ENCODE results near the gene CBR1.

CBR1 gene

DNA sequence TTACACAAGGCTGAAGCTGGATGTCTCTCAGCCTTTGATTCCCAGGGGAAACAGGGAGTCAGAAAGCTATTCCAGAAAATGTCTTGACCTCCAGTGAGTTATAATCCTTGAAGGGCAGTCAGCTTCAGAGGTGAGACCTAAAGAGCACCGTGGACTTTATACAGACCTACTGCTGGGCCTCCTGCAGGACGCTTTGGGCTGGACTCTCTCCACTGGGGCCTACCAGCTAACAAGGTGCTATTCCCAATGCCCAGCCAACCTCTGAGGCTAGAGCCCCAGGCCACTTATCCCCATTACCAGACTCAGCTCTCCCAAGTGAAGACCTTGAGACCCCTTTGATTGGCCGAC, 16.1 kb upstream of the CBR1 start:
- H3K27me3 ChIP-seq (ENCODE audit: control insufficient read depth, insufficient read depth, low read length), result no peaks in the 10 kb centered on the region
- peaks cover 76% of the 10 kb centered on the region for H3K36me3 ChIP-seq (ENCODE audit: control insufficient read depth, low read depth, low read length)
- H3K4me3 ChIP-seq (ENCODE audit: low read length), result no peak overlapping the region
- no peak overlapping the region for H3K27ac ChIP-seq (ENCODE audit: low read length)
- H3K9me3 ChIP-seq (ENCODE audit: control insufficient read depth, low read depth, low read length), result no peaks in the 10 kb centered on the region
- no peak overlapping the region for H3K9ac ChIP-seq (ENCODE audit: low read length)
- H3K4me1 ChIP-seq (ENCODE audit: control insufficient read depth, low read depth, low read length), result no peaks in the 10 kb centered on the region

- Histone ChIP-seq H3K27me3 (ENCODE audit: control insufficient read depth, insufficient read depth, low read length) (no peaks in the 10 kb centered on the region), H3K9ac (ENCODE audit: low read length) (no peak overlapping the region), H3K4me3 (ENCODE audit: low read length) (no peak overlapping the region), H3K27ac (ENCODE audit: low read length) (no peak overlapping the region), H3K9me3 (ENCODE audit: control insufficient read depth, low read depth, low read length) (no peaks in the 10 kb centered on the region), H3K4me1 (ENCODE audit: control insufficient read depth, low read depth, low read length) (no peaks in the 10 kb centered on the region), H3K36me3 (ENCODE audit: control insufficient read depth, low read depth, low read length) (peaks cover 63% of the 10 kb centered on the region)
Measured at GRCh38 chr21:36055551-36055950, 14.3 kb upstream of the CBR1 start.

GRCh38 chr21:36059823-36060158, 10.0 kb upstream of the CBR1 start:
- Histone ChIP-seq H3K9me3 (ENCODE audit: control insufficient read depth, low read depth, low read length) (no peaks in the 10 kb centered on the region), H3K4me1 (ENCODE audit: control insufficient read depth, low read depth, low read length) (no peaks in the 10 kb centered on the region), H3K27ac (ENCODE audit: low read length) (peak overlapping the region; percentile 70), H3K27me3 (ENCODE audit: control insufficient read depth, insufficient read depth, low read length) (no peaks in the 10 kb centered on the region), H3K9ac (ENCODE audit: low read length) (peak overlapping the region; percentile 70), H3K4me3 (ENCODE audit: low read length) (peak overlapping the region; percentile 94), H3K36me3 (ENCODE audit: control insufficient read depth, low read depth, low read length) (peaks cover 33% of the 10 kb centered on the region)

DNA sequence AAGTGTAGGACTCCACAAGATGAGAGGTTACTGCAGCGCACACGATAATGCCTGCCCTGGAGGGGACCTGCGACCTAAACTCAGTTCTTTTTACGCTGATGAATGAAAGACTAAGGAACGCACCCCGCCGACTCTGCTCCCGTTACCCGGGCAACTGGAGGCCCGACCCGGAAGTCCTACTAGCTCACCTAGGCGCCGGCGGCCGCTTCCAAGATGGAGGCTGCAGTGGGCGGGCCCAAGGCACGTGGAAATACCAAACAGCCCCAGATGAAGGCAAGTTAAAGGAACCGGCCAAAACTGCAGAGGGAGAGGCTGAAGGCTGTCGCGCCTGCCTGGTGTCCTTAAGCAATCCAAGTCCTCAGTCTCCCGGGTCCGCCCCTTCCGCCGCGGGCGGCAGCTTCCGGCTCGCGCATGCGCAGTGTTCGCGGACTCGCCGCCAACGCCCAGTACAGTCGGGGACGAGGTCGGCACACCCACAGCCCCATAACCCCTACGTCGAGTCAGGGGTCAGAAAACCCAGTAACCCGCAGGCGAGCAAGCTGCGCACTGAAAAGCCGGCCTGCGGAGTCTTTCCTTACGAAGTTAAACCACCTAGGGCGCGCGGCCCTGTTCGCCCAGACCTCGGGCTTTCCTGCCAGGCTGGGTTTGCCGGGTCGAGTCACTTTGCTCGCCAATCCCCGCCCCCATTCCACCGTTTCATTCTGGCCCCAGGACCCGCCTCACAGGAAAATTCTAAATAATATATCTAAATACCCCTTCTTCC, 9.5 kb upstream of the CBR1 start, which contains the start of gene SETD4:
Gene SETD4, minus strand, starts transcription at position 368 of the 763 bp plus-strand sequence. CDS start 1,638 bp downstream, outside the sequence.
- Histone ChIP-seq H3K9ac (ENCODE audit: low read length) (peak within 1 kb of the TSS; percentile 70), H3K4me3 (ENCODE audit: low read length) (peak within 1 kb of the TSS; percentile 94), H3K36me3 (ENCODE audit: control insufficient read depth, low read depth, low read length) (peaks cover 28% of the 10 kb centered on the region), H3K27me3 (ENCODE audit: control insufficient read depth, insufficient read depth, low read length) (no peaks in the 10 kb centered on the region), H3K4me1 (ENCODE audit: control insufficient read depth, low read depth, low read length) (no peaks in the 10 kb centered on the region), H3K9me3 (ENCODE audit: control insufficient read depth, low read depth, low read length) (no peaks in the 10 kb centered on the region), H3K27ac (ENCODE audit: low read length) (peak within 1 kb of the TSS; percentile 70)

- H3K27me3 ChIP-seq (ENCODE audit: control insufficient read depth, insufficient read depth, low read length), result no peaks in the 10 kb centered on the region
- H3K36me3 ChIP-seq (ENCODE audit: control insufficient read depth, low read depth, low read length), result peaks cover 17% of the 10 kb centered on the region
- H3K9me3 ChIP-seq (ENCODE audit: control insufficient read depth, low read depth, low read length), result no peaks in the 10 kb centered on the region
- H3K9ac ChIP-seq (ENCODE audit: low read length), result no peak overlapping the region
- H3K27ac ChIP-seq (ENCODE audit: low read length), result no peak overlapping the region
- peak overlapping the region; percentile 94 for H3K4me3 ChIP-seq (ENCODE audit: low read length)
- H3K4me1 ChIP-seq (ENCODE audit: control insufficient read depth, low read depth, low read length), result no peaks in the 10 kb centered on the region
Measured at GRCh38 chr21:36061445-36061844, 8.4 kb upstream of the CBR1 start.

DNA sequence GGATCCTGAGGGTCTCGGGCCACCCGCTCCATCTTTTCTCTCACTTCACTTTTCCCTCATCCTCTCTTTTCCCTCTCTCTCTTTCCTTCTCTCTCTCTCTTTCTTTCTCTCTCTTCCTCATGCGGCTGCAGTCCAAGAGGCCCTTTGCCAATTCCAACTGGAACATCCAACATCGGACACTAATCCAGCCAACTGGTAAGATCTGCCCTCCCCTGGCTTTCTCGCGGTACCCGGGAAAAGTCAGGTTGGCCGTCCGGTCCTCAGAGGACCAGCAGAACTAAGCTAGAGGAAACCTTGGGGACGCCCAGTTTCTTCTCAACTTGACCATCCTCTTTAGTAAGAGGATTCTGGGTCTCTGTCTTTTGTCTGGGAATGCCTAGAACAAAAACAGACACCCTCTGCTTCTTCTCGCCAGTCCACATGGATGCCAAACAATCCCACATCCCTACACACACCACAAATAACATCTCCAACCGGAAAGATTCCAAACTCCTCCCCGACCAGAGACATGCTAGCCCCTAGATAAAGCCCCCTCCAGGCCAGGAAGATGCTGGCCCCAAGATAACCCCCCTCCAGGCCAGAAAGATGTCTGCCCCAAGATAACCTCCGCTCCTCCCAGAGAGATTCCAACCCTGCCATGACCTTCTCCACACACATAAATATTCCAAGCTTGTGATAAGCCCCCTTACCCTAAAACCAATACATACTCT, 6.3 kb upstream of the CBR1 start:
- no peaks in the 10 kb centered on the region for H3K9me3 ChIP-seq (ENCODE audit: control insufficient read depth, low read depth, low read length)
- H3K4me3 ChIP-seq (ENCODE audit: low read length), result no peak overlapping the region
- H3K36me3 ChIP-seq (ENCODE audit: control insufficient read depth, low read depth, low read length), result no peaks in the 10 kb centered on the region
- no peaks in the 10 kb centered on the region for H3K27me3 ChIP-seq (ENCODE audit: control insufficient read depth, insufficient read depth, low read length)
- H3K9ac ChIP-seq (ENCODE audit: low read length), result no peak overlapping the region
- no peak overlapping the region for H3K27ac ChIP-seq (ENCODE audit: low read length)
- H3K4me1 ChIP-seq (ENCODE audit: control insufficient read depth, low read depth, low read length), result no peaks in the 10 kb centered on the region

- Histone ChIP-seq H3K27me3 (ENCODE audit: control insufficient read depth, insufficient read depth, low read length) (no peaks in the 10 kb centered on the region), H3K4me1 (ENCODE audit: control insufficient read depth, low read depth, low read length) (no peaks in the 10 kb centered on the region), H3K27ac (ENCODE audit: low read length) (no peak overlapping the region), H3K4me3 (ENCODE audit: low read length) (no peak overlapping the region), H3K9ac (ENCODE audit: low read length) (no peak overlapping the region), H3K36me3 (ENCODE audit: control insufficient read depth, low read depth, low read length) (no peaks in the 10 kb centered on the region), H3K9me3 (ENCODE audit: control insufficient read depth, low read depth, low read length) (peaks cover 4% of the 10 kb centered on the region)
Measured at GRCh38 chr21:36064085-36064460, 5.8 kb upstream of the CBR1 start.

- Histone ChIP-seq H3K36me3 (ENCODE audit: control insufficient read depth, low read depth, low read length) (no peaks in the 10 kb centered on the region), H3K4me1 (ENCODE audit: control insufficient read depth, low read depth, low read length) (no peaks in the 10 kb centered on the region), H3K27me3 (ENCODE audit: control insufficient read depth, insufficient read depth, low read length) (no peaks in the 10 kb centered on the region), H3K9me3 (ENCODE audit: control insufficient read depth, low read depth, low read length) (peaks cover 9% of the 10 kb centered on the region), H3K4me3 (ENCODE audit: low read length) (no peak overlapping the region), H3K9ac (ENCODE audit: low read length) (no peak overlapping the region), H3K27ac (ENCODE audit: low read length) (no peak overlapping the region)
Measured at GRCh38 chr21:36065497-36066036, 4.3 kb upstream of the CBR1 start.

- Histone ChIP-seq H3K9ac (ENCODE audit: low read length) (no peak overlapping the region), H3K4me1 (ENCODE audit: control insufficient read depth, low read depth, low read length) (peaks cover 5% of the 10 kb centered on the region), H3K36me3 (ENCODE audit: control insufficient read depth, low read depth, low read length) (peaks cover 7% of the 10 kb centered on the region), H3K27me3 (ENCODE audit: control insufficient read depth, insufficient read depth, low read length) (no peaks in the 10 kb centered on the region), H3K9me3 (ENCODE audit: control insufficient read depth, low read depth, low read length) (peaks cover 9% of the 10 kb centered on the region), H3K4me3 (ENCODE audit: low read length) (peak overlapping the region; percentile 58), H3K27ac (ENCODE audit: low read length) (no peak overlapping the region)
Measured at GRCh38 chr21:36068748-36069398, 951 bp upstream of the CBR1 start.

DNA sequence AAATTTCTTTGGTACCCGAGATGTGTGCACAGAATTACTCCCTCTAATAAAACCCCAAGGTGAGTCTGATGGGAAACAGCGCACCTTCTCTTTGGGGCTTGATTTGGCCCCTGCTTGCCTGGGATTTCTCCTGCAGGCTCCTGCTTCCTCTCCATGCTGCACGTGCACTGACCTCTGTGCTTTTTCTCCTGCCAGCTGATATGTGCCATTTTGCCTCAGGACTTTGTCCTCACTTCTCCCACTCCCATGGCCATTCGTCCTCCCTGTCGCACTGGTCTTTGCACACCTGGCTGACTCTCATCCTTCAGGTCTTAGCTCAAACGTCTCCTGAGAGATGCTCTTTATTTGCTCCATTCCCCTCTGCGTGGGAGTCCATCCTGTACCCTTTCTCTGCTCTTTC, 1.2 kb downstream of the CBR1 start:
- peaks cover 9% of the 10 kb centered on the region for H3K9me3 ChIP-seq (ENCODE audit: control insufficient read depth, low read depth, low read length)
- H3K4me1 ChIP-seq (ENCODE audit: control insufficient read depth, low read depth, low read length), result peaks cover 9% of the 10 kb centered on the region
- H3K4me3 ChIP-seq (ENCODE audit: low read length), result peak overlapping the region; percentile 58
- no peak overlapping the region for H3K27ac ChIP-seq (ENCODE audit: low read length)
- H3K36me3 ChIP-seq (ENCODE audit: control insufficient read depth, low read depth, low read length), result peaks cover 7% of the 10 kb centered on the region
- H3K9ac ChIP-seq (ENCODE audit: low read length), result no peak overlapping the region
- H3K27me3 ChIP-seq (ENCODE audit: control insufficient read depth, insufficient read depth, low read length), result no peaks in the 10 kb centered on the region

DNA sequence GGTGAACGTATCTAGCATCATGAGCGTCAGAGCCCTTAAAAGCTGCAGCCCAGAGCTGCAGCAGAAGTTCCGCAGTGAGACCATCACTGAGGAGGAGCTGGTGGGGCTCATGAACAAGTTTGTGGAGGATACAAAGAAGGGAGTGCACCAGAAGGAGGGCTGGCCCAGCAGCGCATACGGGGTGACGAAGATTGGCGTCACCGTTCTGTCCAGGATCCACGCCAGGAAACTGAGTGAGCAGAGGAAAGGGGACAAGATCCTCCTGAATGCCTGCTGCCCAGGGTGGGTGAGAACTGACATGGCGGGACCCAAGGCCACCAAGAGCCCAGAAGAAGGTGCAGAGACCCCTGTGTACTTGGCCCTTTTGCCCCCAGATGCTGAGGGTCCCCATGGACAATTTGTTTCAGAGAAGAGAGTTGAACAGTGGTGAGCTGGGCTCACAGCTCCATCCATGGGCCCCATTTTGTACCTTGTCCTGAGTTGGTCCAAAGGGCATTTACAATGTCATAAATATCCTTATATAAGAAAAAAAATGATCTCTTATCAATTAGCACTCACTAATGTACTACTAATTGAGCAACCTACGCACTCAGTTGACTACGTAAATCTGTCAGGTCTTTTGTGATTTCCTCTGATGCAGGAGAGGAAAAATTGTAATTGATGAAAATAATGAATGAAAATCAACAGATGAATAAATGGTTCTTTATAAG, 2.8 kb downstream of the CBR1 start:
- no peak overlapping the region for H3K4me3 ChIP-seq (ENCODE audit: low read length)
- no peak overlapping the region for H3K9ac ChIP-seq (ENCODE audit: low read length)
- no peaks in the 10 kb centered on the region for H3K27me3 ChIP-seq (ENCODE audit: control insufficient read depth, insufficient read depth, low read length)
- peaks cover 9% of the 10 kb centered on the region for H3K9me3 ChIP-seq (ENCODE audit: control insufficient read depth, low read depth, low read length)
- no peak overlapping the region for H3K27ac ChIP-seq (ENCODE audit: low read length)
- peaks cover 7% of the 10 kb centered on the region for H3K36me3 ChIP-seq (ENCODE audit: control insufficient read depth, low read depth, low read length)
- H3K4me1 ChIP-seq (ENCODE audit: control insufficient read depth, low read depth, low read length), result peaks cover 9% of the 10 kb centered on the region
